ENCODE measurements around the gene GPSM1.

DNA sequence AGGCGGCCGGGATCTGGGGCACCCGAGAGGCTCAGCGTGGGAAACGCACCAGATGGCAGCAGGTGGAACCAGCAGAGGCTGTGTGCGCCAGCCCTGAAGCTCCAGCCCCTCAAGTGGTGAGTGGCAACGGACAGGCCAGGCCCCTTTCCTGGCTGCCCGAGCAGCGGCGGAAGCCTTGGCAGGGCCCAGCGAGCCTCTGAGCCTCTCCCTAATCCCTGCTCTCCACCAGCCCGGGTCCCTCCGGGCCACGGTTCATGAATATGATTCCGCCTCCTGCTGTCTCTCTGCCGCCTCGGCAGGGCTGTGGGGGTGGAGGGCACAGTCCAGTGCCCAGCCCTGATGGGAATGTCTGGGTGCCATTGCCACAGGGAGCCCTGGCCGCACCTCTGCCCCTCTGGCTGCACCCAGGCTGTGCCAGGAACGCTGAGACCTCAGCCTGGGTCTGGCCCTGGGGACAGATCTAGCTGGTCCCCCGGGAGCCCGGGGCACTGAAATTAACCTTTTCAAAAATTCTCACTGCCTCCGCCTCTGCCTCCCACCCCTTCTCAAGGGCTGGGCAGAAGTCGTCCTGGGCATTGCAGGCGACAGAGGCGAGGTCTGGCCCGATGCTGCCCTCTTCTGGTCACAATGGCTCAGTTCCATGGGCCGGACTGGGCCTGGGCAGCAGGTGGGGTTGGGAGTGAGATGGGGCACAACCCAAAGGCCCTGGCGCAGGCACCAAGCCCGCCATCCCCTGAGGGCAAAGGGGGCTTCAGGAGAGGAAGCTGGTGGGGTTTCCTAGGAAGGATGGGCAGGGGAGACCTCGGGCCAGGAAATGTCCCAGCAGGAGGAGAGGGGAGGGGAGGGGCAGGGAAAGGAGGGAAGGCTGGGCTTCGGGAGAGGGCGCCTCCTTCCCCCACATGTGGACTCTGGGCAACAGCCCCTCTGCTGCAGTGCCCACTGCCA lies 43.8 kb upstream of the GPSM1 start:
- peak; percentile 75 for TF ChIP-seq CTCF (conservative IDR thresholded peaks at IDR 0.05; ENCODE audit: low read depth, low read length)
- TF ChIP-seq EZH2 (IDR thresholded peaks at IDR 0.05; ENCODE audit: low read length, unreplicated experiment): no peak
- TF ChIP-seq EZH2phosphoT487 (IDR thresholded peaks at IDR 0.05; ENCODE audit: borderline replicate concordance, low read length): no peak

Data from PC-3 (cell line).